ENCODE data around the gene NAALADL2. TPM values are rescaled to one million over a fixed set of nuclear protein-coding genes. Genes with fewer than 3 reads are reported as not detected.

Gene NAALADL2
- total RNA-seq, 3 donors from 2014 or later, result 18.4 to 43.9 (median 20.8) TPM

GRCh38 chr3:175479175-175479574, 620.0 kb downstream of the NAALADL2 start:
- DNase-seq (no peak), ATAC-seq (no peak)
- no peak overlapping the region for H3K4me3 ChIP-seq
- H3K9me3 ChIP-seq, result no peaks in the 10 kb centered on the region
- H3K4me1 ChIP-seq (ENCODE audit: low read depth), result no peaks in the 10 kb centered on the region
- intact Hi-C loops (cut with DNase I, micrococcal nuclease), result no loop called here
- TF ChIP-seq CTCF (IDR thresholded peaks at IDR 0.05), result no peak
- no peaks in the 10 kb centered on the region for H3K36me3 ChIP-seq (ENCODE audit: low read depth)

- no peak for TF ChIP-seq CTCF (IDR thresholded peaks at IDR 0.05)
- no peaks in the 10 kb centered on the region for H3K36me3 ChIP-seq (ENCODE audit: low read depth)
- no peak for DNase-seq
- no peaks in the 10 kb centered on the region for H3K4me1 ChIP-seq (ENCODE audit: low read depth)
- intact Hi-C loops (cut with DNase I, micrococcal nuclease), result no loop called here
- no peak for ATAC-seq
- H3K4me3 ChIP-seq, result no peak overlapping the region
- H3K9me3 ChIP-seq, result no peaks in the 10 kb centered on the region
These were observed 620.7 kb downstream of the NAALADL2 start for GRCh38 chr3:175479800-175480199.

GRCh38 chr3:175484666-175485065, 625.5 kb downstream of the NAALADL2 start:
- DNase-seq (no peak), ATAC-seq (no peak)
- intact Hi-C loops (cut with DNase I, micrococcal nuclease), result no loop called here
- Histone ChIP-seq H3K36me3 (ENCODE audit: low read depth) (no peaks in the 10 kb centered on the region), H3K9me3 (no peaks in the 10 kb centered on the region), H3K4me1 (ENCODE audit: low read depth) (no peaks in the 10 kb centered on the region), H3K4me3 (no peak overlapping the region)
- TF ChIP-seq CTCF (IDR thresholded peaks at IDR 0.05), result no peak

- ATAC-seq, result no peak
- H3K9me3 ChIP-seq, result no peaks in the 10 kb centered on the region
- H3K4me3 ChIP-seq, result no peak overlapping the region
- no peaks in the 10 kb centered on the region for H3K36me3 ChIP-seq (ENCODE audit: low read depth)
- no peak for TF ChIP-seq CTCF (IDR thresholded peaks at IDR 0.05)
- DNase-seq, result no peak
- intact Hi-C loops (cut with DNase I, micrococcal nuclease), result no loop called here
- no peaks in the 10 kb centered on the region for H3K4me1 ChIP-seq (ENCODE audit: low read depth)
These were observed 626.3 kb downstream of the NAALADL2 start for GRCh38 chr3:175485436-175485835.

GRCh38 chr3:175486255-175486654, 627.1 kb downstream of the NAALADL2 start:
- ATAC-seq (no peak), DNase-seq (no peak)
- Histone ChIP-seq H3K36me3 (ENCODE audit: low read depth) (no peaks in the 10 kb centered on the region), H3K4me1 (ENCODE audit: low read depth) (no peaks in the 10 kb centered on the region), H3K9me3 (no peaks in the 10 kb centered on the region), H3K4me3 (no peak overlapping the region)
- intact Hi-C loops (cut with DNase I, micrococcal nuclease), result no loop called here
- TF ChIP-seq CTCF (IDR thresholded peaks at IDR 0.05), result no peak

GRCh38 chr3:175489406-175489805, 630.3 kb downstream of the NAALADL2 start:
- Histone ChIP-seq H3K9me3 (no peaks in the 10 kb centered on the region), H3K4me1 (ENCODE audit: low read depth) (peaks cover 7% of the 10 kb centered on the region), H3K36me3 (ENCODE audit: low read depth) (no peaks in the 10 kb centered on the region), H3K4me3 (no peak overlapping the region)
- intact Hi-C loops (cut with DNase I, micrococcal nuclease), result no loop called here
- no peak for DNase-seq
- no peak for ATAC-seq
- no peak for TF ChIP-seq CTCF (IDR thresholded peaks at IDR 0.05)

All from mucosa of descending colon (tissue), 3 donors.